GM12801 (cell line): ENCODE measurements around the gene PANK4.

ENCODE experiments used
- TF ChIP-seq, protein P1 (sequence below): IDR thresholded peaks from one replicate; pipeline ENCODE4 v1.5.1; 2011; ENCODE audit warnings: control low read depth; ENCODE audit not compliant: insufficient read length; ENCODE audit errors: extremely low read depth

PANK4 gene

DNA sequence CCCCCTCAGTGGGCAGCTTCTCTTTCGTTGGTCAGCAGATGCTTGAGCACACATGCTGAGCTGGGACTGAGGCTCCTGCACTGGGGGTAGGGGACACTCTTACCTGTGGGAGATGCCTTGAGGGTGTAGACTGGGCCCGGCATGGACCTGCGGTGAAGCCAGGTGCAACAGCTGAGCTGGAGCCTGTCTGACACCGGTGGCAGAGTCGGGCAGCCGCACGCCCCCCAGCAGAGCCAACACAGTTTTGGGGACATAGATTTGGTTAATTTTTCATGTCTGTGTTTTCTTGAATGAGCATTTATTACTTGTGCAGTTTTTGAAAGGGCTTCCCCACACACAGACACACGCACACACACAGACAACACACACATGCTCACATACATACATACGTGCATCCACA is 9.6 kb upstream of the PANK4 start:
- TF ChIP-seq, protein P1, sequence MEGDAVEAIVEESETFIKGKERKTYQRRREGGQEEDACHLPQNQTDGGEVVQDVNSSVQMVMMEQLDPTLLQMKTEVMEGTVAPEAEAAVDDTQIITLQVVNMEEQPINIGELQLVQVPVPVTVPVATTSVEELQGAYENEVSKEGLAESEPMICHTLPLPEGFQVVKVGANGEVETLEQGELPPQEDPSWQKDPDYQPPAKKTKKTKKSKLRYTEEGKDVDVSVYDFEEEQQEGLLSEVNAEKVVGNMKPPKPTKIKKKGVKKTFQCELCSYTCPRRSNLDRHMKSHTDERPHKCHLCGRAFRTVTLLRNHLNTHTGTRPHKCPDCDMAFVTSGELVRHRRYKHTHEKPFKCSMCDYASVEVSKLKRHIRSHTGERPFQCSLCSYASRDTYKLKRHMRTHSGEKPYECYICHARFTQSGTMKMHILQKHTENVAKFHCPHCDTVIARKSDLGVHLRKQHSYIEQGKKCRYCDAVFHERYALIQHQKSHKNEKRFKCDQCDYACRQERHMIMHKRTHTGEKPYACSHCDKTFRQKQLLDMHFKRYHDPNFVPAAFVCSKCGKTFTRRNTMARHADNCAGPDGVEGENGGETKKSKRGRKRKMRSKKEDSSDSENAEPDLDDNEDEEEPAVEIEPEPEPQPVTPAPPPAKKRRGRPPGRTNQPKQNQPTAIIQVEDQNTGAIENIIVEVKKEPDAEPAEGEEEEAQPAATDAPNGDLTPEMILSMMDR, result no peak

- TF ChIP-seq, protein P1, result no peak
Measured at GRCh38 chr1:2535455-2535854, 9.1 kb upstream of the PANK4 start.

- TF ChIP-seq, protein P1, result no peak
Measured at GRCh38 chr1:2534687-2535441, 8.5 kb upstream of the PANK4 start.

DNA sequence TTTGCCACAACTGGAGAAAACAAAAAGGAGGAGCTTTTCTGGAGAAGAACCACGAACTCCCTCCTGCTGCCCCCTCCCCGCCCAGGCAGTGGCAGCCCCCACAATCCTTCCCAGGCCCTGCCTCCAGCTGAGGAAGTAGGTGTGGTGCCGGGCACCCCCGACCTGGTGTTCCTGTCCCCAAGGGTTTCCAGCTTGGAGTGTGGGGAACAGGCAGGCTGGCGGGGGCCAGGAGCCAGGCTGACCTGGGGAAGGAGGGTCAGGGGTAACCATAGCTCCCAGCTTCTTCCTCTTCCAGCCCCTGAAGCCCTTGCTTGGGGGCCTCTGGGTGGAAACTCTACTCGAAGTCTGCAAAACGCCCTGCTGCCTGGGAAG is 7.9 kb upstream of the PANK4 start:
- TF ChIP-seq, protein P1, result no peak

- TF ChIP-seq, protein P1, result no peak
Measured at GRCh38 chr1:2533365-2533764, 7.0 kb upstream of the PANK4 start.

GRCh38 chr1:2532485-2533160 is 6.2 kb upstream of the PANK4 start:
- TF ChIP-seq, protein P1, result no peak

GRCh38 chr1:2530513-2531361 is 4.3 kb upstream of the PANK4 start:
- TF ChIP-seq, protein P1, result no peak
